Measurements from ENCODE around the gene JAZF1.

The JAZF1 gene

GRCh38 chr7:27967639-27968038 lies 213.0 kb downstream of the JAZF1 start:
- no peak for DNase-seq (ENCODE audit: low spot score)

GRCh38 chr7:27966219-27966780 lies 214.3 kb downstream of the JAZF1 start:
- DNase-seq (ENCODE audit: low spot score), result no peak

- no peak for DNase-seq (ENCODE audit: low spot score)
Measured at GRCh38 chr7:27965650-27966049, 214.9 kb downstream of the JAZF1 start.

GRCh38 chr7:27964820-27965219 lies 215.8 kb downstream of the JAZF1 start:
- no peak for DNase-seq (ENCODE audit: low spot score)

- no peak for DNase-seq (ENCODE audit: low spot score)
Measured at GRCh38 chr7:27963056-27963455, 217.5 kb downstream of the JAZF1 start.

- no peak for DNase-seq (ENCODE audit: low spot score)
Measured at GRCh38 chr7:27962273-27962672, 218.3 kb downstream of the JAZF1 start.

- DNase-seq (ENCODE audit: low spot score), result no peak
Measured at GRCh38 chr7:27961255-27961654, 219.3 kb downstream of the JAZF1 start.

GRCh38 chr7:27960415-27960814 lies 220.2 kb downstream of the JAZF1 start:
- peak; percentile 51 for DNase-seq (ENCODE audit: low spot score)

- no peak for DNase-seq (ENCODE audit: low spot score)
Measured at GRCh38 chr7:27958933-27959548, 221.6 kb downstream of the JAZF1 start.

GRCh38 chr7:27955596-27955995 lies 225.0 kb downstream of the JAZF1 start:
- DNase-seq (ENCODE audit: low spot score), result no peak

GRCh38 chr7:27955011-27955410 lies 225.6 kb downstream of the JAZF1 start:
- no peak for DNase-seq (ENCODE audit: low spot score)

- no peak for DNase-seq (ENCODE audit: low spot score)
Measured at GRCh38 chr7:27953777-27954176, 226.8 kb downstream of the JAZF1 start.

GRCh38 chr7:27953361-27953760 lies 227.2 kb downstream of the JAZF1 start:
- no peak for DNase-seq (ENCODE audit: low spot score)

- DNase-seq (ENCODE audit: low spot score), result no peak
Measured at GRCh38 chr7:27952456-27953285, 227.9 kb downstream of the JAZF1 start.

- no peak for DNase-seq (ENCODE audit: low spot score)
Measured at GRCh38 chr7:27950123-27950522, 230.5 kb downstream of the JAZF1 start.

- no peak for DNase-seq (ENCODE audit: low spot score)
Measured at GRCh38 chr7:27948861-27949260, 231.7 kb downstream of the JAZF1 start.

- DNase-seq (ENCODE audit: low spot score), result no peak
Measured at GRCh38 chr7:27947586-27948278, 232.9 kb downstream of the JAZF1 start.

- DNase-seq (ENCODE audit: low spot score), result peak; percentile 69
Measured at GRCh38 chr7:27946351-27946750, 234.2 kb downstream of the JAZF1 start.

- no peak for DNase-seq (ENCODE audit: low spot score)
Measured at GRCh38 chr7:27945058-27945795, 235.4 kb downstream of the JAZF1 start.

GRCh38 chr7:27944643-27945042 lies 236.0 kb downstream of the JAZF1 start:
- DNase-seq (ENCODE audit: low spot score), result no peak

GRCh38 chr7:27943241-27943640 lies 237.4 kb downstream of the JAZF1 start:
- DNase-seq (ENCODE audit: low spot score), result no peak

GRCh38 chr7:27942711-27943110 lies 237.9 kb downstream of the JAZF1 start:
- no peak for DNase-seq (ENCODE audit: low spot score)
